Smooth muscle cell (in vitro differentiated cells): ENCODE results near the gene TNFSF12. TPM values are rescaled to one million over a fixed set of nuclear protein-coding genes. Genes with fewer than 3 reads are reported as not detected.

Experiments used
- DNase-seq: peaks from one replicate; lab custom pipeline; 2025; ENCODE audit not compliant: unreplicated experiment; lab: John Stamatoyannopoulos, UW
- H2AFZ ChIP-seq: fragments of 200-600 bp; sonication (generic); 2 replicates; pipeline ENCODE4 v1.6.0; 2016; ENCODE audit warnings: antibody characterized with exemption, low read depth, mild to moderate bottlenecking
- H3F3A ChIP-seq: fragments of 200-600 bp; sonication (generic); 2 replicates; pipeline ENCODE4 v1.6.0; 2017; ENCODE audit warnings: antibody characterized with exemption, low read depth
- H3K27ac ChIP-seq: fragments of 200-600 bp; sonication (generic); 2 replicates; pipeline ENCODE4 v1.5.1; 2016; ENCODE audit warnings: low read depth, mild to moderate bottlenecking
- H3K27me3 ChIP-seq: fragments of 200-600 bp; sonication (generic); 2 replicates; pipeline ENCODE4 v1.6.1; 2016; ENCODE audit warnings: low read depth, mild to moderate bottlenecking
- H3K36me3 ChIP-seq: fragments of 200-600 bp; sonication (generic); 2 replicates; pipeline ENCODE4 v1.5.1; 2016; ENCODE audit warnings: low read depth
- H3K4me1 ChIP-seq: fragments of 200-600 bp; sonication (generic); 2 replicates; pipeline ENCODE4 v1.5.1; 2016; ENCODE audit warnings: low read depth
- H3K4me2 ChIP-seq: fragments of 200-600 bp; sonication (generic); 2 replicates; pipeline ENCODE4 v1.6.0; 2016; ENCODE audit warnings: mild to moderate bottlenecking
- H3K4me3 ChIP-seq: fragments of 200-600 bp; sonication (generic); 2 replicates; pipeline ENCODE4 v1.5.1; 2016; ENCODE audit warnings: mild to moderate bottlenecking
- H3K79me2 ChIP-seq: fragments of 200-600 bp; sonication (generic); 2 replicates; pipeline ENCODE4 v1.6.0; 2016; ENCODE audit warnings: low read depth, mild to moderate bottlenecking
- H3K9ac ChIP-seq: fragments of 200-600 bp; sonication (generic); 2 replicates; pipeline ENCODE4 v1.6.0; 2016; ENCODE audit warnings: low read depth
- H3K9me3 ChIP-seq: fragments of 200-600 bp; sonication (generic); replicated peaks from 2 replicates; pipeline ENCODE4 v1.5.1; 2016; ENCODE audit warnings: low read depth
- H4K20me1 ChIP-seq: fragments of 200-600 bp; sonication (generic); 2 replicates; pipeline ENCODE4 v1.6.0; 2016; ENCODE audit warnings: low read depth
- CTCF ChIP-seq: fragments of 200-600 bp; sonication (generic); IDR thresholded peaks from 2 replicates; pipeline ENCODE4 v1.5.1; 2017; ENCODE audit warnings: borderline replicate concordance, mild to moderate bottlenecking, antibody characterized with exemption; ENCODE audit not compliant: insufficient read depth, poor library complexity, severe bottlenecking
- WGBS: methylation state at CpG from one replicate; pipeline ENCODE4 v1.1.7; 2016; ENCODE audit warnings: low lambda C conversion rate; 5-methylcytosine and 5-hydroxymethylcytosine counted together
- polyA plus RNA-seq: library from polyadenylated mRNA; unstranded; fragments of >200 nt; fragmentation: Nextera tagmentation; extraction: Ambion mirVana; gene quantifications from 2 replicates; pipeline ENCODE4 v1.2.1, GENCODE V29; 2016
- total RNA-seq: library from RNA; depleted of rRNA; stranded (reverse); fragments of >200 nt; gene quantifications from 2 replicates; pipeline ENCODE4 v1.2.3, GENCODE V29; 2014

Gene TNFSF12
- total and polyA plus RNA-seq, 2 experiments from 2014 or later, result 6.2 to 13.6 TPM

- no peak for DNase-seq
- no peak overlapping the region for H3K4me3 ChIP-seq
- peaks cover 65% of the 10 kb centered on the region for H4K20me1 ChIP-seq
- TF ChIP-seq CTCF, result no peak
- peaks cover 9% of the 10 kb centered on the region for H3K36me3 ChIP-seq
- H3K79me2 ChIP-seq, result peaks cover 51% of the 10 kb centered on the region
- peak overlapping the region; percentile 94 for H3K27ac ChIP-seq
- H3F3A ChIP-seq, result peaks cover 68% of the 10 kb centered on the region
- peaks cover 16% of the 10 kb centered on the region for H3K4me1 ChIP-seq
- no peak overlapping the region for H3K4me2 ChIP-seq
- WGBS, result 96% methylated on average over 14 of the region's 14 CpGs
- no peak overlapping the region for H2AFZ ChIP-seq
- H3K27me3 ChIP-seq, result no peaks in the 10 kb centered on the region
- no peak overlapping the region for H3K9ac ChIP-seq
- H3K9me3 ChIP-seq, result no peaks in the 10 kb centered on the region
Measured at GRCh38 chr17:7576432-7576937, 27.6 kb downstream of the TNFSF12 start.

- H3K27me3 ChIP-seq, result no peaks in the 10 kb centered on the region
- WGBS, result 94% methylated on average over 17 of the region's 17 CpGs
- TF ChIP-seq CTCF, result no peak
- H3K79me2 ChIP-seq, result peaks cover 57% of the 10 kb centered on the region
- H3K4me2 ChIP-seq, result no peak overlapping the region
- H3K36me3 ChIP-seq, result peaks cover 9% of the 10 kb centered on the region
- no peak overlapping the region for H3K9ac ChIP-seq
- H3K4me1 ChIP-seq, result peaks cover 20% of the 10 kb centered on the region
- no peak overlapping the region for H2AFZ ChIP-seq
- DNase-seq, result no peak
- no peak overlapping the region for H3K4me3 ChIP-seq
- H3F3A ChIP-seq, result peaks cover 65% of the 10 kb centered on the region
- peaks cover 65% of the 10 kb centered on the region for H4K20me1 ChIP-seq
- peak overlapping the region; percentile 88 for H3K27ac ChIP-seq
- no peaks in the 10 kb centered on the region for H3K9me3 ChIP-seq
Measured at GRCh38 chr17:7577327-7578199, 28.7 kb downstream of the TNFSF12 start.

- peaks cover 9% of the 10 kb centered on the region for H3K36me3 ChIP-seq
- H3K4me1 ChIP-seq, result peaks cover 30% of the 10 kb centered on the region
- H3K27ac ChIP-seq, result peak within 1 kb of the TSS; percentile 88
- TF ChIP-seq CTCF, result no peak
- H3K9ac ChIP-seq, result peak within 1 kb of the TSS; percentile 41
- H3K4me3 ChIP-seq, result no peak within 1 kb of the TSS
- H2AFZ ChIP-seq, result no peak within 1 kb of the TSS
- peak within 1 kb of the TSS; percentile 39 for H3K4me2 ChIP-seq
- no peak for DNase-seq
- no peaks in the 10 kb centered on the region for H3K27me3 ChIP-seq
- peaks cover 49% of the 10 kb centered on the region for H3K79me2 ChIP-seq
- peaks cover 50% of the 10 kb centered on the region for H4K20me1 ChIP-seq
- 37% methylated on average over 7 of the region's 7 CpGs for WGBS
- no peaks in the 10 kb centered on the region for H3K9me3 ChIP-seq
- peaks cover 67% of the 10 kb centered on the region for H3F3A ChIP-seq
Measured at GRCh38 chr17:7579001-7579833, 30.4 kb downstream of the TNFSF12 start, which contains the start of gene CD68. TSS of gene CD68 (plus strand) at chr17:7579638. CDS start at chr17:7579678, 40 bp downstream.
